Adrenal gland (tissue), 5 donors: ENCODE measurements around the gene SMURF1.

ENCODE experiments used
- CTCF ChIP-seq, 6 experiments: fragments of 450-650 bp in 4 of 6; fragments of 200-600 bp in 2 of 6; sonication (generic) in 1 of 6; IDR thresholded peaks; 1 replicate in 5 of 6; 2 replicates in 1 of 6; pipeline versions ENCODE4 v1.5.1 to v1.8.0; 2016 to 2021; ENCODE audit warnings: antibody characterized with exemption in 6 of 6, mild to moderate bottlenecking in 2 of 6, moderate library complexity in 1 of 6
- POLR2A ChIP-seq, 2 donors: fragments of 450-650 bp; IDR thresholded peaks; one replicate each; pipeline ENCODE4 v1.6.1; 2017; ENCODE audit warnings: antibody characterized with exemption in 2 of 2, mild to moderate bottlenecking in 2 of 2, moderate library complexity in 1 of 2
- donor health status: DM: no; HTN: no; CAD: no.

GRCh38 chr7:99002148-99002826, 141.6 kb downstream of the SMURF1 start:
- TF ChIP-seq CTCF (IDR thresholded peaks at IDR 0.05) (no peak), POLR2A (IDR thresholded peaks at IDR 0.05) (no peak)
